ENCODE measurements around the gene TMEM187.

TMEM187 gene

DNA sequence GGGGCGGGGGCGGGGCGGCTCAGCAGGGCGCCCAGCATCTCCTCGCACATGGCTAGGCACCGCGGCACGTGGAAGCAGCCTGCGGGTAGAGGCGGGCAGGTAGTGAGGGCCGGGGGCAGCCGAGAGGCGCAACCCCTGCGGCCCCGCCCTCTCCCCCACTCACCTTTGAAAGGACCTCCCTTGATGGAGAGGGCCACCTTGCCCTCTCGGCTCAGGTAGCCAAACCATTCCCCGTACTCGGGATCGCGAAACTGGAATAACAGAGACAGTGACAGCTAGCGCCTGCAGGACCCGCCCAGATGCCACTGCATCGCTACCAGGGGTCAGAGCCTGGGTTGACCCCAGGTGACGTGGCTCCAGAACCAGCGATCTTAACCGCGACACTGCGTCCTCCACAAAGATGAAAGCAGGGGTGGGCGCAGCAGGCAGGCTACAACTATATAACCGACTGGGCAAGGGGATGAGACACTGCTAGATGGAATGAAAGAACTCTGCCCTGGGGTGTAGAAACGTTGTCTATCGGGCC lies 37.2 kb upstream of the TMEM187 start:
- no peak for DNase-seq

DNA sequence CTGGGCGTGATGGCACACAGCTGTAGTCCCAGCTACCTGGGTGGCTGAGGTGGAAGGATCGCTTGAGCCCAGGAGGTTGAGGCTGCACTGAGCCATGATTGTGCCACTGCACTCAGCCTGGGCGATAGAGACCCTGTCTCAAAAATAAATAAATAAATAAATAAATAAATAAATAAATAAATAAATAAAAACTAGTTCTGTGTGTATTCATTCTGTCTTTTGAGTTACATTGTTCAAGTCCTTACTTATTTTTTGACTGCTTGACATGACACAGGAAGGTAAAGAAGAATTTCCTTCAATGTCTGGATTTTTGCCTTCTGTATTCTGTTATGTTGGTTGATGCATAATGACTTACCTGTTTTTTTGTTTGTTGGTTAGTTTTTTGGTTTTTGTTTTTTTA lies 35.5 kb upstream of the TMEM187 start:
- DNase-seq = no peak

DNA sequence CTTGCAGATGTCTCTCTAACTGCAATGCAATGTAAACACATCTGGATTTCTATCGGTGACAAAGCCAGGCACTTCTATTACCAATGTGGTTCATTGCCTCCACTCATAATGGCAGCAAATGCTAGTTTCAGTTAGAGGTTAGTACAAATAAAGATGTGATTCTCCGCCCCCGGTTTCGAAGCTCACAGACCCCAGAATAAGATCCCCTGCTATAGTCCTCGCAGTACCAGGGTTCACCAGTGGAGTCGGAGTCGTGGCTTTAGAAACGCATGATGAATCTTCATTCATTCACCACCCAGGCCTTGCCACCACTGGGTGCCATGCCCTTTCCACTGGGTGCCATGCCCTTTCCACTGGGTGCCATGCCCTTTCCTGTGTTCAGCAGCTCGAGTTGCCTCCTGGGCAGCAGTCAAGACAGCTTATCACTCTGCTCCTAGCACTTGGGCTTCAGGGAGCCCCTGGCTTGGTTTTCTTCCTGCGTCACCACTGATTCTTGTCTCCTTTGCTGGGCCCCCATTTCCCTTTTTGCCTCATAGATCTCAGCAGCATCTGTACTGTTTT lies 34.2 kb upstream of the TMEM187 start:
- DNase-seq = no peak

DNA sequence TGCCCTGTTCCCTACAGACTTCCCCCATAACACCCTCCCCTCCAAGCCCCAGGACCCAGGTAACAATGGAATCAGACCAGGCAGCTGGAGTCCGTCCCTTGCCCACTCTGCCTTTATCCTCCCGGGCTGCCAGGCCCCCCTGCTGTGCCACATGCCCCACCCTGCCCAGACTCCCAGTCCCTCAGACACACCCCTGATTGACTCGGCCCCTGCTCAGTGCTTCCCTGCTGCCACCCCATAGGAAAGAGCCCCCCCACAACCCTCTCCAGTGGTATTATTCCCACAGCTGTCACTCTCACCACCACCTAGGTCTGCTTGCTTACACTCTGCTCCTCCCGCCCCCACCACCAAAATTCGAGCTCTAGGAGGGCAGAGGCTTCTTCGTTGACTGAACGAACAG lies 33.0 kb upstream of the TMEM187 start:
- DNase-seq = no peak

DNA sequence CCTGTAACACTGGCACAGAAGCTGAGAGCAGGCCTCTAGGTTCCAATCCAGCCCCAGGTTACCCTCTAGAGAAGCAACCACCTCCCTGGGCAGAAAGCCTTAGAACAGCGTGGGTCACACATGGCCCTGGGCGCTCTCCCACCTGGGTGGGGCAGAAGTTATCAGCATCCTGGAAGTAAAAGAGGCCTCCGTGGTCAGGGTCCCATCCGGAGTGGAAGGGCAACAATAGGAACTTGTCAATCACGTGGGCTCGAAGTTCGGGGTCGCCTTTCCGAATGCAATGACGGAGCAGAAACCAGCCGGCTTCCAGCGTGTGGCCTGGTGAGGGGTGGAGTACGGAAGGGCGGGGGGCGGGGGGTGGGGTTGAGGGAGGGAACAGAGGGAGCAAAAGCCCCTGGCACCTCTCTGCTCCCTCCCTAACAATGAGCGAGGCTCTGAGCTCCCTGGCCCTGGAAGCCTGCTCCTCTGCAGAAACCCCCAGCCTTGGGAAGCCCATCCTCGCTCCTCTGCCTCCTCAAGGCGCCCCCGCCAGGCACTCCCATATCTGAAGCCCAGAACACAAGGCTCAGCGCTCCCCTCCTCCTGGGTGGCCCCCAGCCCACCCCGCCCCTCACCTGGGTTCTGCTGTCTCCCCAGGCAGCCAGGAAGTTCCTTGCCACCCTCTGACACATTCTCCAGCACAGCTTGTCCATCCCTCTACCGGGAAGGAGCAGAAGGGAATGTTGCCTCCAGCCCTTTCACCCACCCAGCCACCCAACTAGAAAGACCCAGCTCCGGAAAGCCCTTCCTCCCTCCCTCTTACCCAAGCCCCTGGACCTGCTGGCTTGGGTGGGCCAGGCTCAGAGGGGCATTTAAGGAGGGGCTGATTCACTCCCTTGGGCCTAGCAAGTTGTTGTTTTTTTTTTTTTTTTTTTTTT lies 31.0 kb upstream of the TMEM187 start:
- DNase-seq = no peak

DNA sequence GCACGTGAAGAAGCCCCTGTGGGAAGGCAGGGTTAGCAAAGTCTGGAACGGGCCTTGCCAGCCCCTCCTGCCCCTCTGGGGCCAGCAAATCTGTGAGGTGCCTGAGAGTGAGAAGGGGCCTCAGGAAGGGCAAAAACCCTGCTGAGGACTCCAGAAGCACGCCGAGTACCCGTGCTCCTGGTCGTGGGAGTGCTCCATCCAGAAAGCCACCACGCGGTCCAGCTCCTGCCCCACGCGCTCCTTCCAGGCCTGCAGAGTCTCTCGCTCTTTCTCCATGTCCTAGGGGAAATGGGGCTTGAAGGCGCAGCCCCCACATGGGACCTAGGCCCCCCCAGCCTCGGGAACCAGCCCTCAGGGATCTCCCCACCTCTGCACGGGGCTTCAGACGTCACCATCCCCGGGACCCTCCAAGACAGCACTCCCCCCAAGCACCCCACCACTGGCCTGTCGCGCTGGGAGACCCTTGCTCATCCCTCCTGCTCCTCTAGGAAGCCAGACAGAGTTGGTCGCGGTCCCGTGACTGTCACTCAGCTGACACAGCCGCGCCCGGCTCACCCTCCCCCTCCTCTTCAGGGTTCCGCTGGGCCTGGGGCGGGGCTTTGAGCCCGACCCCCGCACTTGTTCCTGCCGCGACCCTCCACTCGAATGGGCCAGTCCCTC lies 28.3 kb upstream of the TMEM187 start, which contains the start of gene RENBP:
Gene RENBP (minus strand): TSS at position 504 of the 660 bp plus-strand sequence. CDS start 33 bp downstream, at position 471.
- DNase-seq = no peak

DNA sequence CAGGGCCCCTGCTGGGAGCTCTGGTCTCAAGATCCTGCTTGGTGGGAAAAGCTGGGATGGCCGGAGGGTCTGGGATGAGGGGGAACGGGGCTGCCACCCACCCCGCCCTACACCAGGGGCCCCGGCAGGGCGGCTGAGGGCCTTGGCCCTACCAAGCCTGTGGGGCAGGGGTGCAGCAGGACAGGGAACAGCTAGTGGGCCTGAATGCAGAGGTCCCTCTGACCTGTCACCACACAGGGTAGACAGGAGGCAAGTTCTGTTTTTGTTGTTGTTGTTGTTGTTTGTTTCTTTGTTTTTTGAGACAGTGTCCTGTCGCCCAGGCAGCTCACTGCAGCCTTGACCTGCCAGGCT lies 27.8 kb upstream of the TMEM187 start:
- no peak for DNase-seq

DNA sequence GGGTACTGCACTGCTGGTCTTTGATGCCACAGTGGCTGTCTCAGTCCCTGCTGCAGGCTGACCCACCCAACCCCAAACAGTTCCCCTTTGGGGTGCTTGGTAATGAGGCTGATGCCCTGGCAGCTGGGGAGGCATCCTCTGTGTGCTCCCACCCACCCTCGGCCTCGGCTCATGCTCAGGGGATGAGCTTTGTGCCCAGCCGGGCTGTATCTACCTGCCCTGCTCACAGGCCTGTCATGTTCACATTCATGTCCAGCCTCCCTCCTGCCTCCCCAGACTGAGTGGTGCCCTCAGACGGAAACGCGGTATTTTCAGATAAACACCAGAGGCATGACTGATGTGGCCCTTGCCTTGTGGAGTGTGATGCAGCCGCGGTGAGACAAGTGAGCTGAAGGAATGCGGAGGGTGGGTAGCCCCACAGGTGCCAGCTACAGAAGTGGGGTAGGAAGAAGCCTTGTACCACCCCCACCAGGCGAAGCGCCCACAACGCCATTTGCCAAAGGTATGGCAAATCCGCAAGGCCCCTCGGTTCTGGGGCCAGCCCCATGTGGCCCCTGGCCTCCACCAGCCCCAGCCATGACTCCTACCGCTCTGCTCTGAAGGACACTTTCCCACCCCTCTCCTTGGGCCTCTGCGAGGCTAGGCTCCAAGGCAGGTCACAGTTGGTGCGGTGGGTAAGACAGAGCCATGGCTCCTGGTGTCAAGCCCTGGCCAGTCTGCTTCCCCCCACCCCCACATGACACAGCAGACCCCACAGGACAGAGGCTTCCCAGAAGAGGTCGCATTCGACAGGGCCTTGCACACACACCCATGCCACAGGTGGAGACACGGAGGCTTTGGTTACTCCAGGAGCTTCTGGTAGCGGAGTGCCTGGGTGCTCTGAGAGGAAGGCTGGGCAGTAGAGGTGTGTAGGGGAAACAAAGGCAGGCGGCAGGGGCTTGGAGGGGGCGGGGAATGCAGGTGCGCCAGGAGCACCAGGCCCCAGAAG lies 26.3 kb upstream of the TMEM187 start:
- no peak for DNase-seq

DNA sequence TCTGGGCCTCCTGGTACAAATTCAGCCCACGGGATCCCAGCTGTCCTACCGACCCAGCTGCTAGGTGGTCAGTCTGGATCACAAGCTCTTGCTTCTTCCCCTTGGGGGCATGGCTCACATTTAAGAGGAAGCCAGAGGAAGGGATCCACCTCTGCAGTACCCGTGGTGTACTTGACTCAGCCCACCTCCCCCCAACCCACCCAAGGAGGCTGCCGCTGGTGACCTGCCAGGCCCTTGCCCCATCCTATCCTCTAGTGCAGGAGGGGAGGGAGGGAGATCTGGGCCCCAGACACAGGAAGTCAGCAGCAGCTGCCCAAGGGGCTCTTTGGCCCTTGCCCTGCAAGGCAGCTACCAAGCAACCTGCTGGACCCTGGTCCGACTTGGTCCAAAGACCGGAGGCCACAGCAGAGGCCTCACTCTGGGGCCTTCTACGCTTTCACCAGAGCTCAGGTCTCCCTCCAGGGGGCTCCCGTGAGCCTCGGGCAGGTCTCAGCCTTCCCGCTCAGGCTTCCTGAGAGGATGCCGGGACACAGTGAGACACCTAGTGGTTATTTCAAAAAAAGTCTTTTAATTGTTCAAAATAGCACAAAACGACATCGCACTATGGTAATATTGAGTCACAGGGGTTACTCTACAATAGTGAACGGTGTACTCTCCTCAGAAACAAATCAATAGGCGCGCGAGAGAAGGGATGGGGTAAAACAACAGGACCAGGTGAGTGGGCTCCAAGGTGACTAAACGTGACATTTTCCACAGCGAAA lies 25.4 kb upstream of the TMEM187 start:
- DNase-seq = peak; percentile 47

DNA sequence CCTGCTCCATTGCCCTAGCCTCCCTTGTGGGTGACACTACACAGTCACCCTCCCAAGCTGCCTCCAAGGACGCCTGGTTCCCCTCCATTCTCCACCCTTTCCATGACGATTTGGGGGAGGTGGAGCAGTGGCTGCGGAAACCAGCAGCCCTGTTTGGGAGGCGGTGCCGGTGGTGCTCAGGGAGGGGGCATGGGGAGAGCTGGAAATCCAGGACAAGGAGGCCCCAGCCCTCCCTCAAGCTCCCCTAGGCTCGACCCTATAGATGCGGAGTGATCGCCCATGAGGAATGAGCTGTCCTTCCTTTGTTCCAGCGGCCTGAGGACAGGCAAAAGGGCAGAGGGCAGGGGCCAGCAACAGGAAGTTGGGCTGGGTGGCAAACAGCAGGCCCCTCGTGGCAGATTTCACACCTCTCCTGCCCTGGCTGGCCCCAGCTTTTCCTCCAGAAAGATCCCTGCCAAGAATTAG lies 24.5 kb upstream of the TMEM187 start:
- DNase-seq = no peak

DNA sequence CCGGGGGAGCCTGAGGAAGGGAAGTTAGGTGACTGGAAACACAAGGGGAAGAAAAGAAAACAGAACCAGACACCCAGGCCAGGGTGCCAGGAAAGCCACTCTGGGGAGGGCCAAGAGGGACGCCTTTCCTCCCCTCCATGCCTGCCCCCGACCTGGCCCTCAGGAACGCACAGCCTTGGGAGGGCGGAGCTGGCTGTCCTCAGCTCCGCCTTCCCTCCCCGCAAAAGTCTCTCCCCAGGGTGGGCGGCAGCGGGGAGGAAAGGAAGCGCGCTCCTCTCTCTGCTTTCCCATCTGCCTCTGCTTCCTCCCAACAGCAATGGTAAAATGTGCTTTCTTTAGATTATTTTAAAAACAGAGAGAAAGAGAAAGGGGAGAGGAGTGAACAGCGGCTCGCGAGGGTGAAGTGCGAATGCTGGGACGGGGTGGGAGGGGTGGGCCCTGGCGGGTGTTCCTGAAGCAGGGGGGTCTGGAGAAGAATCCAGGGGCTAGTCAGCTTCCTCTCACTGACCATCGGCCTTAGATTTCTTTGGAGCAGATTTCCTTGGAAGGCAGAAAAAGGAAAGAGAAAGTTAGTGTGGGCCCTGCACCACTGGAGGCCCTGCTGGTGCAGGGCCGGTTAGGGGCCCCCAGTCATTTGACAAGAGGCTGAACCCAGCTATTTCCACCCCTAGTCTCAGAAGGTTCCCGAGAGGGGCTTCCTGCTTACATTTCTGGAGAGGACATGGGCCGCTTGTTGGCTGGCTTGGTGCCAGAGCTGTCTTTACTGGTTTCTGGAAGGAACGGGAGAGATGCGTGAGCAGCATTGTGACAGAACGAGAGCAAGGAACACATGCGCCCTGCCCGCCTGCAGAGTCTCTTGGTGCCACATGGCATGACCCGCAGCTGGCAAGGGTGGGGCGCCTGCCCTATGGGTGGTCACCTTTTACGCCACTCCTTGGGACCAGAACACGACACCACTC lies 23.4 kb upstream of the TMEM187 start:
- DNase-seq = no peak

DNA sequence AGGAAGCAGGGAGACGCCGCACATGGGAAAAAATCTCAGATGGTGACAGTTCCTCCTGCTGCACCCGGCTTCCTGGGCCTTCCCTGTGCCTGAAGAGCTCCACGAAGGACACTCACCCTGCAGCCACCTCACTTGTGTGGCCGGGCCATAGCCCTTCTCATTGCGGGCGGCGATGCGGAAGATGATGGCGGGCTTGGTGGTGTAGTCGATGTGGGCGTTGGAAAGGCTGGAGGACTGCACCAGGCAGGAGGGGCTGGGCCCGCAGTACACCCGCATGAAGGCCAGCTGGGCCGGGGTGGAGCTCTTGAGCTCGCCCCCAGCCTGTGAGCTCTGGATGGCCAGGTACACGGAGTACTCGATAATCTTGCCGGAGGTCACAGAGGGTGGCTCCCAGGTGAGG lies 22.4 kb upstream of the TMEM187 start:
- no peak for DNase-seq

DNA sequence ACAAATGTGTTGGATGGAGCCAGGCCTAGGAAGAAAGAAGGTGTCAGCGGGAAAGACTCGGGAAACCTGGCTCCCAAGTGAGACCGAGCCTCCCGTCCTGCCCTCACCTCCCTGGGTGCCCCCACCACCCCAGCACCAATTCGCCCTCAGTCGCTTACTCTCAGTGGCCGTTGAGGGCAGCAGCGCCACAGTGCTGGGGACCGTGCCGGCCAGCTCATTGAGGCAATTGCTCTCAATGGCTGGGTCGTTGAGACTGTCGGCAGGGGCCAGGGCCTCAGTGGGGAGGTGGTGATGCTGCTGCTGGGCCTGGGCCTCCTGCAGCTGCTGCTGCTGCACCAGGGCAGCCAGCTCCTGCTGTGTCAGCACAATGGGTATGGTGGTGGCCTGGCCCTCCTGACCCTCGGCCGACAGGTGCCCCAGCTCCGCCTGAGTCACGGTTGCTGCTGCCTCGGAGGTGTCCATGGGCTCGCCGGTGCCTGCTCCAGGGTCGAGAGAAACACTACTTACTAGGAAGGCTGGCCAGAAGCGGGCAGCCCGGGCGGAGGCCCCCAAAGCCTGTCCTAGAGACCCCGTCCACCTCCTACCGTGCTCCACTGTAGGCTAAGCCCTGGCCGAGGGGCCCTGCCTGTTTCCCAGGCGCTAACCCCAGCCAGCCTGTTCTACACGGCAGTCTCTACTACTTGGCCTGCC lies 20.7 kb upstream of the TMEM187 start:
- DNase-seq = no peak

DNA sequence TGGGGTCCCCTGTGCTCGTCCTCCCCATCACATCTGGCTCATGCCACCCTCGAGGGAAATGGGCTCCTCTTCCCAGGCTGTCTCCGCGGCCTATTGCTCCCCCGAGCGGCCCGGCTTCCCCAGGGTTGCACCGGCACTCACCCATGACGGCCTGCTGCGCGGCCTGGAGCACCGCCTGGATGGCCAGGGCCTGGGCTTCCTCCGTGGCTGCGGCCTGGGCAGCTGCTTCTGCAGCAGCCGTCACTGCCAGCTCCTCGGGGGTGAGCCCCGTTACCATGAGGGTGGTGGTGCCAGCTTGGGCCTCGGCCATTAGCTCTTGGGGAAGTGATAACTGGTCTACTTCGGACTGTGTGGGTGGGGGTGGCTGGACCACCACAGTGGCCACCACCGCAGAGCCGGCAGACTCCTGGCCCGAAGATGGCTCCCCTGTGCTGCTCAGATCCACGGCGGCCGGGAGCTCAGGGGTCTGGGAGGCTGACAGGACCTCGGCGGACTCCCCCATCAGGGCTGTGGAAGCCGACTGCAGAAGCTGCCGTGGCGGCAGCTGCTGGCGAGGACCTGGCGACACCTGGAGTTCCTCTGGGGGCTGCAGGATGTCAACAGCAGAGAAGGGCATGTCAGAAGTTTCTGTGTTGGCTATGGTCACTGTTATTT lies 20.1 kb upstream of the TMEM187 start:
- no peak for DNase-seq

DNA sequence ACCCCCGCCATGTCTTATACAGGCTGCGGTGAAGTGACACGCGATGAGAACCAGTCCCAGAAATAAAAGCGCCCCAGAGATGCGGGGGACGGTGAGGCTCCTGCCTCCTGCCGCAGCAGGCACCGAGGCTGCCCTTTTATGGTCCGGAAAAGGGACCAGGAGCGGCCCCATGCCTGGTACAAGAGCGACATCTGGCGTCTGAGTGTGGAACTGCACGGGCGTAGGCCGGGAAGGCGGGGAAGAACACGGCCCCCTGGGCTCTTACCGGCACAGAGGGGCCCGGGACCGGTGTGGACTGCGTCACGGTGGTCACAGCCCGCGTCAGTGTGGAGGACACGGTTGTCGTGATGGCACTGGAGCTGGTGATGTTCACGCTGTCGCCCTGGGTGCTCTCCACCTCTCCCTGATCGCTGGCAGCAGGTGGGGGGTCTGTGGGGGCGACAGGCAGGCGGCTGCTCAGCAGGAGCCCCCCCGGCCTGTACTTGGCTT lies 19.2 kb upstream of the TMEM187 start:
- DNase-seq = peak; percentile 55

DNA sequence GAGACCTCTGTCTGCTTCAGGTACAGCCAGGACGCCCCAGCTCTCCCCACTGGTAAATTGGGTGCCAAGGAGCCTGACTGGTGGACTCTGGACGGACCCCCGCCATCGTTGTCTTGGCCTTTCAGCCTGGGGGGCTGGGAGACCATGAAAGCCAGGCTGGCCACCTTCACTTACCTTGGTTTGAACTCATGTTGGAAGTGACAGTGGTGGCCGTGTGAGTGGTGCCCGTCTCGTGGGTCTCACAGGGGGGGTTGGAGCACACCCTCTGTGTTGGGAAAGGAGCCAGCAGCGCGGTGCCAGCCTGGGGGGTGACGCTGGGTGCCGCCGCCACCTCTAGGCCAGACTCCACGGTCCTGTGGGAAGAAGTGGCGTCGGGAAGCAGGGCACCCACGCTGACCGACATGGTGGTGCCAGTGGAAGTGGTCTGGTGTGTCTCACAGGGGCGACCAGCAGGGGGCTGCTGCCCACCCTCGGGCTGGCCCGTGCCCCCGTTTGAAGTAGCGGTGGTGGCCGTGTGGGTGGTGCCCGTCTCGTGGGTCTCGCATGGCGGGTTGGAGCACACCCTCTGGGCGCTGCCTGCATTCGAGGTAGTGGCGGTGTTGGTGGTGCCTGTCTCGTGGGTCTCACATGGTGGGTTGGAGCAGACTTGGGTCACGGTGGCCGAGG lies 18.5 kb upstream of the TMEM187 start:
- DNase-seq = no peak

DNA sequence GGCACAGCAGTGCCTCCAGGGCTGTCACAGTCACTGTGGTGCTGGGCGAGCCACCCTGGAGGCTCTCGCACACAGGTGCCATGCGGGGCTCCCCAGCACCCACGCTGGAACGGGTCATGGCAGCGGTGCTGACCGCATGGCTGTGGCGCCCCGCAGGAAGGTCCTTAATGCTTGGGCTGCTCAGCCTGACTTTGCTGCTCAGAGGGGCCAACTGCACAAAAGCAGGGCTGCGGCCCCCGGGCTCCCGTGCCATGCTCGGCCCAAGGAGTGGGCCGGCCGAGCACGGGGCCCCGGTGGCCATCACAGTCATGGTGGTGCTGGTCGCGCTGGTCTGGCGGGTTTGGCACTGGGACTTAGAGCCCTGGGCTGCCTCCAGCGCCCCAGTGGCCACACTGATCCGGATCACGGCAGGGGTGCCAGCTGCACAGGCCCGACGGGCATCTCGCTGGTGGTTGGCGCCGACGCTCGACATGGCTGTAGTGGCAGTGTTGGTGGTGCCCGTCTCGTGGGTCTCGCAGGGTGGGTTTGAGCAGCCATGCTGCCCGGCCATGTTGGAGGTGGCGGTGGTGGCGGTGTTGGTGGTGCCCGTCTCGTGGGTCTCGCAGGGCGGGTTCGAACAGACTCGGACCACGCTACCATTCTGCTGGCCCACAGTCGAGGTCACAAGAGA lies 17.9 kb upstream of the TMEM187 start:
- no peak for DNase-seq

DNA sequence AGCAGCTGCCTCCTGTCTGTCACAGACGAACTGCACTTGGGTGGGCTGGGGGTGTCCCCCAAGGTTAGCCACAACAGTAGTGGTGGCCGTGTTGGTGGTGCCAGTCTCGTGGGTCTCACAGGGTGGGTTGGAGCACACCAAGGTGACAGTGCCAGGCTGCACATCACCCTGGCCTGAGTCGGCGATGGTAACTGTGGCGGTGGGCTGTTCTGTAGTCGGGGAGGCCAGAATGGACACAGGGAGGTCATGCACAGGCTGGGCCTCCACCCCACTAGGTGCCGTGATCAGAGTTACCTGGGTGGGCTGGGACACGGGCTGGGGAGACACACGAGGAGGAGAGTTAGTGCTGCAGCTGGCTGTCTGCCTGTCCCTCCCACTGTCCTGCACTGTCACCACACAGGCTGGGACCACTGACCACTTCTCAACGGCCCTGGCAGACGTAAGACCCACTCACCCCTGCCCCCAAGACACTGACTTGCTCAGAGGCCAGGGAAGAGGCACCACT lies 17.3 kb upstream of the TMEM187 start:
- no peak for DNase-seq

Data from NCI-H1092 treated with DMSO at 0.1 percent for 48 hours (cell line).